SU-DHL-6 (cell line): ENCODE measurements around the gene RMND1.
A peak's percentile ranks its signal among the peaks of the same experiment; 100 is the strongest.

Experiments
- H2AFZ ChIP-seq: fragments of 200-600 bp; sonication (generic); 2 replicates; pipeline ENCODE4 v1.6.1; 2014; ENCODE audit warnings: low read depth, mild to moderate bottlenecking, moderate library complexity, mixed read lengths, antibody characterized with exemption, low read length; ENCODE audit not compliant: severe bottlenecking
- H3F3A ChIP-seq: fragments of 200-600 bp; shearing (Covaris generic); 2 replicates; pipeline ENCODE4 v1.6.0; 2016; ENCODE audit warnings: antibody characterized with exemption, mild to moderate bottlenecking; ENCODE audit not compliant: insufficient read depth
- H3K27ac ChIP-seq: fragments of 200-600 bp; sonication (generic); 2 replicates; pipeline ENCODE4 v1.5.1; 2016; ENCODE audit warnings: low read depth, mild to moderate bottlenecking, low read length, moderate library complexity, mixed read lengths
- H3K27me3 ChIP-seq: fragments of 200-600 bp; sonication (generic), shearing (Covaris generic); 2 replicates; pipeline ENCODE4 v1.6.0; 2014; ENCODE audit warnings: mild to moderate bottlenecking, low read length
- H3K36me3 ChIP-seq: fragments of 200-600 bp; sonication (generic); 2 replicates; pipeline ENCODE4 v1.6.1; 2014; ENCODE audit warnings: mild to moderate bottlenecking, low read length, mixed read lengths
- H3K4me2 ChIP-seq: fragments of 300-600, 200-600 bp; shearing (Covaris generic), sonication (generic); 2 replicates; pipeline ENCODE4 v1.6.0; 2014; ENCODE audit warnings: low read length, low read depth, mild to moderate bottlenecking; ENCODE audit not compliant: poor library complexity, severe bottlenecking
- H3K4me3 ChIP-seq: fragments of 200-600 bp; sonication (generic); 2 replicates; pipeline ENCODE4 v1.5.1; 2014; ENCODE audit warnings: antibody characterized with exemption, low read length, mild to moderate bottlenecking, mixed read lengths; ENCODE audit not compliant: insufficient read depth, poor library complexity, severe bottlenecking
- H3K79me2 ChIP-seq: fragments of 200-600 bp; sonication (generic); 2 replicates; pipeline ENCODE4 v1.6.1; 2014; ENCODE audit warnings: mild to moderate bottlenecking, low read length, moderate library complexity; ENCODE audit not compliant: insufficient read depth
- H3K9ac ChIP-seq: fragments of 200-600 bp; sonication (generic); 2 replicates; pipeline ENCODE4 v1.7.0; 2014; ENCODE audit warnings: mild to moderate bottlenecking, low read length
- H3K9me2 ChIP-seq: fragments of 200-600 bp; sonication (generic); replicated peaks from 2 replicates; pipeline ENCODE4 v1.6.1; 2014; ENCODE audit warnings: low read length; ENCODE audit not compliant: insufficient read depth
- H3K9me3 ChIP-seq: fragments of 200-600 bp; sonication (generic); 2 replicates; pipeline ENCODE4 v1.6.1; 2014; ENCODE audit warnings: low read length, mixed read lengths; ENCODE audit not compliant: insufficient read depth
- H4K20me1 ChIP-seq: fragments of 200-600 bp; sonication (generic); 2 replicates; pipeline ENCODE4 v1.6.1; 2014; ENCODE audit warnings: low read depth, mild to moderate bottlenecking, antibody characterized with exemption, low read length, moderate library complexity, mixed read lengths
- EZH2phosphoT487 ChIP-seq: fragments of 200-600 bp; sonication (generic), shearing (Covaris generic); conservative IDR thresholded peaks from 2 replicates; pipeline ENCODE4 v1.6.1; 2018; ENCODE audit warnings: mild to moderate bottlenecking, antibody characterized with exemption, low read length, moderate library complexity, mixed read lengths
- TF ChIP-seq, protein P1 (sequence below): fragments of 200-600 bp; sonication (generic); IDR thresholded peaks from one replicate; pipeline ENCODE4 v1.5.1; 2017; ENCODE audit warnings: antibody characterized with exemption, mild to moderate bottlenecking, low read length, moderate library complexity; ENCODE audit not compliant: insufficient read depth, poor library complexity, severe bottlenecking

The RMND1 gene, protein sequence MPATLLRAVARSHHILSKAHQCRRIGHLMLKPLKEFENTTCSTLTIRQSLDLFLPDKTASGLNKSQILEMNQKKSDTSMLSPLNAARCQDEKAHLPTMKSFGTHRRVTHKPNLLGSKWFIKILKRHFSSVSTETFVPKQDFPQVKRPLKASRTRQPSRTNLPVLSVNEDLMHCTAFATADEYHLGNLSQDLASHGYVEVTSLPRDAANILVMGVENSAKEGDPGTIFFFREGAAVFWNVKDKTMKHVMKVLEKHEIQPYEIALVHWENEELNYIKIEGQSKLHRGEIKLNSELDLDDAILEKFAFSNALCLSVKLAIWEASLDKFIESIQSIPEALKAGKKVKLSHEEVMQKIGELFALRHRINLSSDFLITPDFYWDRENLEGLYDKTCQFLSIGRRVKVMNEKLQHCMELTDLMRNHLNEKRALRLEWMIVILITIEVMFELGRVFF

DNA sequence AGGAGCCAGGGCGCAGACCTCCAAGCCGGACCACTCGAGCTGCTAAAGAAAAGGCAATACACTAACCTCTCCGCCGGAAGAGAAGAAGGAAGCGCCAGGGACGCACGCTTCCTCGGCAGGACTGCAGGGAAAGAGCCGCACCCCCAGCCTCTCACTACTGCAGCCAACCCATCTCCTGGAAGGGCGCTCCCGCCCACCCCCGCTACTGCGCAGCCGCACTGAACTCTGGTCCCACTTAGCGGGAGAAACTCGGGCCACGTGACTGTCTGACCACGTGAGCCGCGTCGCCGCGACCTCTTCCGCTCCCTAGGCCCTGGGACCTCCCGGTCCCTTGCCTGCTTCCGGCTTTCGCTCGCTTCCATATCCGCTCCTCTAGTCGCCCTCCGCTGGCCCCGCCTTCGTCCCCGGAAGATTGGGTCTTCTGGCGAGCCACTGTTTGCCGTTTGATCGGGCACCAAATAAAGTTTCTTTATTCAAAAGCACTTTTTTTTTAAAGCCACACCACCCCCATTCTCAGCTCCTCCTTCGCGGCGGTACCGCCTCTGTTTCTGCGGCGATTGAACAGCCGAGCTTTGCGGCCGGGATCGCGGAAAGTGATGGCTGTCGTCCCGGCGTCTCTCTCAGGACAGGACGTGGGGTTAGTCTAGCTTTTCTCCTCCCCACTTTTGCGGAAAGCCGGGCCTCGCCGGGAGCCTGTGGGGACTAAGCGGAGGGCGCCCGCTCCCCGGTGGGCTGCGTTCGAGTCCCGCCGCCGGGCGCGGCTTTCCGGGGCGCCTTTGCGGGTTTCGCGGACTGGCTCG lies at the start of gene RMND1:
Gene RMND1 (minus strand): TSS at position 177 of the 800 bp plus-strand sequence. CDS start 6,315 bp downstream, outside the sequence.
- no peaks in the 10 kb centered on the region for H3K36me3 ChIP-seq
- H3K79me2 ChIP-seq, result peaks cover 61% of the 10 kb centered on the region
- no peaks in the 10 kb centered on the region for H3K9me2 ChIP-seq
- H3K4me2 ChIP-seq, result peak within 1 kb of the TSS; percentile 91
- TF ChIP-seq, protein P1, sequence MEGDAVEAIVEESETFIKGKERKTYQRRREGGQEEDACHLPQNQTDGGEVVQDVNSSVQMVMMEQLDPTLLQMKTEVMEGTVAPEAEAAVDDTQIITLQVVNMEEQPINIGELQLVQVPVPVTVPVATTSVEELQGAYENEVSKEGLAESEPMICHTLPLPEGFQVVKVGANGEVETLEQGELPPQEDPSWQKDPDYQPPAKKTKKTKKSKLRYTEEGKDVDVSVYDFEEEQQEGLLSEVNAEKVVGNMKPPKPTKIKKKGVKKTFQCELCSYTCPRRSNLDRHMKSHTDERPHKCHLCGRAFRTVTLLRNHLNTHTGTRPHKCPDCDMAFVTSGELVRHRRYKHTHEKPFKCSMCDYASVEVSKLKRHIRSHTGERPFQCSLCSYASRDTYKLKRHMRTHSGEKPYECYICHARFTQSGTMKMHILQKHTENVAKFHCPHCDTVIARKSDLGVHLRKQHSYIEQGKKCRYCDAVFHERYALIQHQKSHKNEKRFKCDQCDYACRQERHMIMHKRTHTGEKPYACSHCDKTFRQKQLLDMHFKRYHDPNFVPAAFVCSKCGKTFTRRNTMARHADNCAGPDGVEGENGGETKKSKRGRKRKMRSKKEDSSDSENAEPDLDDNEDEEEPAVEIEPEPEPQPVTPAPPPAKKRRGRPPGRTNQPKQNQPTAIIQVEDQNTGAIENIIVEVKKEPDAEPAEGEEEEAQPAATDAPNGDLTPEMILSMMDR, result no peak
- no peak for TF ChIP-seq EZH2phosphoT487
- H3K4me3 ChIP-seq, result peak within 1 kb of the TSS; percentile 96
- peak within 1 kb of the TSS; percentile 62 for H3K27ac ChIP-seq
- peak within 1 kb of the TSS; percentile 76 for H2AFZ ChIP-seq
- H4K20me1 ChIP-seq, result no peaks in the 10 kb centered on the region; the same call in 1 of the 2 replicates
- peak within 1 kb of the TSS; percentile 80 for H3K9ac ChIP-seq
- H3F3A ChIP-seq, result no peaks in the 10 kb centered on the region
- no peaks in the 10 kb centered on the region for H3K9me3 ChIP-seq
- H3K27me3 ChIP-seq, result no peaks in the 10 kb centered on the region

DNA sequence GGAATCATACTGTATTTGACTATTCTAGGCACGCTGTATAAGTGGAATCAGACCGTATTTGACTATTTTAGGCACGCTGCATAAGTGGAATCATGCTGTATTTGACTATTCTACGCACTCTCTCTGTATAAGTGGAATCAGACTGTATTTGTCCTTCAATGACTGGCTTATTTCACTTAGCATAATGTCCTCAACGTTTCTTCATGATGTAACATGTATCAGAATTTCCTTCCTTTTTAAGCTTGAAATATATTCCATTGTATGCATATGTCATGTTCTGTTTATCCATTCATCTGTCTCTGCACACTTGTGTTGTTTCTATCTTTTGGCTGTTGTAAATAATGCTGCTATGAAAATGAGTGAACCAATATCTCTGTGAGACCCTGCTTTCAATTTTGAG lies 47.6 kb upstream of the RMND1 start:
- H3F3A ChIP-seq, result no peaks in the 10 kb centered on the region
- H3K36me3 ChIP-seq, result no peaks in the 10 kb centered on the region
- H2AFZ ChIP-seq, result no peak overlapping the region
- no peak overlapping the region for H3K27ac ChIP-seq
- H3K27me3 ChIP-seq, result no peaks in the 10 kb centered on the region
- H3K9me3 ChIP-seq, result no peaks in the 10 kb centered on the region
- no peaks in the 10 kb centered on the region for H3K79me2 ChIP-seq
- no peak overlapping the region for H3K4me3 ChIP-seq
- H3K9me2 ChIP-seq, result no peaks in the 10 kb centered on the region
- no peaks in the 10 kb centered on the region for H4K20me1 ChIP-seq
- no peak overlapping the region for H3K9ac ChIP-seq
- TF ChIP-seq, protein P1, result no peak
- TF ChIP-seq EZH2phosphoT487, result no peak
- H3K4me2 ChIP-seq, result no peak overlapping the region

GRCh38 chr6:151498327-151498726 lies 46.4 kb upstream of the RMND1 start:
- no peak overlapping the region for H3K4me3 ChIP-seq
- no peaks in the 10 kb centered on the region for H3K79me2 ChIP-seq
- H3K9me3 ChIP-seq, result no peaks in the 10 kb centered on the region
- no peak overlapping the region for H3K27ac ChIP-seq
- no peak overlapping the region for H3K4me2 ChIP-seq
- H3K9ac ChIP-seq, result no peak overlapping the region
- no peaks in the 10 kb centered on the region for H3K27me3 ChIP-seq
- H4K20me1 ChIP-seq, result no peaks in the 10 kb centered on the region
- H2AFZ ChIP-seq, result no peak overlapping the region
- TF ChIP-seq EZH2phosphoT487, result no peak
- no peaks in the 10 kb centered on the region for H3K36me3 ChIP-seq
- no peaks in the 10 kb centered on the region for H3K9me2 ChIP-seq
- no peaks in the 10 kb centered on the region for H3F3A ChIP-seq
